Measurements from ENCODE around the gene TMEM225B.
A peak's percentile ranks its signal among the peaks of the same experiment; 100 is the strongest.
"Not testable (repeated sequence)": the region's sequence is repeated elsewhere in the genome, so short reads cannot be mapped to it uniquely, and the experiment has no call there.

TMEM225B gene

GRCh38 chr7:99579281-99579955, 18.6 kb upstream of the TMEM225B start:
- DNase-seq (ENCODE audit: low read depth) = no peak

GRCh38 chr7:99579956-99580777, 17.9 kb upstream of the TMEM225B start:
- DNase-seq (ENCODE audit: low read depth) = peak; percentile 39

- DNase-seq (ENCODE audit: low read depth) = not testable (repeated sequence)
Measured at GRCh38 chr7:99580778-99581332, 17.2 kb upstream of the TMEM225B start.

- DNase-seq (ENCODE audit: low read depth) = no peak
Measured at GRCh38 chr7:99588868-99589267, 9.2 kb upstream of the TMEM225B start.

GRCh38 chr7:99594948-99595745, 2.9 kb upstream of the TMEM225B start:
- no peak for DNase-seq (ENCODE audit: low read depth)

GRCh38 chr7:99596408-99596955, 1.6 kb upstream of the TMEM225B start:
- DNase-seq (ENCODE audit: low read depth) = no peak

GRCh38 chr7:99599836-99600235, 1.8 kb downstream of the TMEM225B start:
- no peak for DNase-seq (ENCODE audit: low read depth)

- no peak for DNase-seq (ENCODE audit: low read depth)
Measured at GRCh38 chr7:99601656-99602310, 3.7 kb downstream of the TMEM225B start.

GRCh38 chr7:99605527-99605926, 7.5 kb downstream of the TMEM225B start:
- no peak for DNase-seq (ENCODE audit: low read depth)

GRCh38 chr7:99606531-99606930, 8.5 kb downstream of the TMEM225B start:
- no peak for DNase-seq (ENCODE audit: low read depth)

GRCh38 chr7:99607548-99607947, 9.5 kb downstream of the TMEM225B start:
- no peak for DNase-seq (ENCODE audit: low read depth)

- DNase-seq (ENCODE audit: low read depth) = no peak
Measured at GRCh38 chr7:99614495-99614894, 16.4 kb downstream of the TMEM225B start.

GRCh38 chr7:99615989-99616358, 17.9 kb downstream of the TMEM225B start:
- no peak for DNase-seq (ENCODE audit: low read depth)

GRCh38 chr7:99616359-99617191, 18.5 kb downstream of the TMEM225B start, which contains the start of gene ZSCAN25:
TSS of gene ZSCAN25 (plus strand) at chr7:99616946. CDS start at chr7:99619607, 2,661 bp downstream.
- DNase-seq (ENCODE audit: low read depth) = peak; percentile 73

- no peak for DNase-seq (ENCODE audit: low read depth)
Measured at GRCh38 chr7:99617192-99617781, 19.2 kb downstream of the TMEM225B start.

GRCh38 chr7:99618726-99619125, 20.7 kb downstream of the TMEM225B start:
- DNase-seq (ENCODE audit: low read depth) = no peak

GRCh38 chr7:99619571-99620130, 21.6 kb downstream of the TMEM225B start:
- DNase-seq (ENCODE audit: low read depth) = no peak

- DNase-seq (ENCODE audit: low read depth) = no peak
Measured at GRCh38 chr7:99621271-99621670, 23.2 kb downstream of the TMEM225B start.

- DNase-seq (ENCODE audit: low read depth) = no peak
Measured at GRCh38 chr7:99622596-99622995, 24.5 kb downstream of the TMEM225B start.
